ENCODE measurements around the gene PTPRH.
"Not testable (repeated sequence)": the region's sequence is repeated elsewhere in the genome, so short reads cannot be mapped to it uniquely, and the experiment has no call there.

PTPRH gene

GRCh38 chr19:55179606-55180484, 29.5 kb downstream of the PTPRH start, which contains the start of gene SYT5:
Gene SYT5 (minus strand): TSS chr19:55180289. CDS start chr19:55179041, 1,248 bp downstream.
- DNase-seq, result no peak

- DNase-seq, result peak; percentile 86
These were observed 30.3 kb downstream of the PTPRH start for GRCh38 chr19:55178781-55179599.

- DNase-seq, result no peak
These were observed 33.2 kb downstream of the PTPRH start for GRCh38 chr19:55176076-55176475.

- peak; percentile 39 for DNase-seq
These were observed 34.0 kb downstream of the PTPRH start for GRCh38 chr19:55175117-55175867.

GRCh38 chr19:55174425-55175116, 34.7 kb downstream of the PTPRH start:
- no peak for DNase-seq

GRCh38 chr19:55173714-55174409, 35.4 kb downstream of the PTPRH start:
- DNase-seq, result peak; percentile 62

GRCh38 chr19:55173186-55173713, 36.1 kb downstream of the PTPRH start:
- no peak for DNase-seq

- no peak for DNase-seq
These were observed 36.6 kb downstream of the PTPRH start for GRCh38 chr19:55172741-55173140.

- DNase-seq, result not testable (repeated sequence)
These were observed 37.0 kb downstream of the PTPRH start for GRCh38 chr19:55172318-55172717.

GRCh38 chr19:55171440-55171839, 37.9 kb downstream of the PTPRH start:
- no peak for DNase-seq

GRCh38 chr19:55169136-55169535, 40.2 kb downstream of the PTPRH start:
- no peak for DNase-seq

GRCh38 chr19:55166530-55167268, 42.6 kb downstream of the PTPRH start, which contains the start of gene DNAAF3:
Gene DNAAF3 (minus strand): TSS chr19:55166613. CDS start chr19:55166413, 200 bp downstream.
- DNase-seq, result peak; percentile 97

GRCh38 chr19:55165952-55166529, 43.3 kb downstream of the PTPRH start:
- peak; percentile 81 for DNase-seq

- no peak for DNase-seq
These were observed 47.6 kb downstream of the PTPRH start for GRCh38 chr19:55161571-55162322.

GRCh38 chr19:55160986-55161365, 48.3 kb downstream of the PTPRH start:
- no peak for DNase-seq

GRCh38 chr19:55160128-55160985, 48.9 kb downstream of the PTPRH start:
- peak; percentile 94 for DNase-seq

GRCh38 chr19:55158848-55159749, 50.2 kb downstream of the PTPRH start:
- DNase-seq, result no peak

All from NCI-H526 treated with DMSO at 0.1 percent for 48 hours (cell line).